GM04503 (cell line): ENCODE measurements around the gene PIK3R6.
"Not testable (repeated sequence)": the region's sequence is repeated elsewhere in the genome, so short reads cannot be mapped to it uniquely, and the experiment has no call there.

Experiments
- DNase-seq: peaks from one replicate; pipeline ENCODE4 v3.0.0-alpha.2; 2012; ENCODE audit warnings: low read depth

The PIK3R6 gene

GRCh38 chr17:8872705-8873435 is 5.4 kb upstream of the PIK3R6 start:
- DNase-seq: no peak

- no peak for DNase-seq
Measured at GRCh38 chr17:8872036-8872704, 4.7 kb upstream of the PIK3R6 start.

GRCh38 chr17:8871081-8871581 is 3.7 kb upstream of the PIK3R6 start:
- DNase-seq: no peak

GRCh38 chr17:8870406-8871040 is 3.0 kb upstream of the PIK3R6 start:
- no peak for DNase-seq

GRCh38 chr17:8869114-8869815 is 1.8 kb upstream of the PIK3R6 start:
- DNase-seq: no peak

GRCh38 chr17:8868529-8868951 is 1.1 kb upstream of the PIK3R6 start:
- no peak for DNase-seq

- DNase-seq: no peak
Measured at GRCh38 chr17:8868092-8868491, 618 bp upstream of the PIK3R6 start.

GRCh38 chr17:8865811-8866210 is 1.7 kb downstream of the PIK3R6 start:
- DNase-seq: no peak

GRCh38 chr17:8865385-8865784 is 2.1 kb downstream of the PIK3R6 start:
- DNase-seq: no peak

- DNase-seq: no peak
Measured at GRCh38 chr17:8862213-8863056, 5.0 kb downstream of the PIK3R6 start.

- no peak for DNase-seq
Measured at GRCh38 chr17:8861495-8862181, 5.8 kb downstream of the PIK3R6 start.

GRCh38 chr17:8859804-8860430 is 7.6 kb downstream of the PIK3R6 start:
- DNase-seq: no peak

- no peak for DNase-seq
Measured at GRCh38 chr17:8859027-8859803, 8.3 kb downstream of the PIK3R6 start.

- no peak for DNase-seq
Measured at GRCh38 chr17:8857919-8858318, 9.6 kb downstream of the PIK3R6 start.

GRCh38 chr17:8856869-8857575 is 10.5 kb downstream of the PIK3R6 start:
- DNase-seq: no peak

GRCh38 chr17:8856205-8856603 is 11.3 kb downstream of the PIK3R6 start:
- DNase-seq: not testable (repeated sequence)

- DNase-seq: no peak
Measured at GRCh38 chr17:8855477-8856204, 11.8 kb downstream of the PIK3R6 start.

- DNase-seq: no peak
Measured at GRCh38 chr17:8851600-8851999, 15.9 kb downstream of the PIK3R6 start.
